Erythroblast (primary cell): Measurements from ENCODE around the gene KRT76.

ENCODE experiments used
- GATA1 ChIP-seq: IDR thresholded peaks from 2 replicates; pipeline ENCODE4 v1.6.1; 2011; ENCODE audit warnings: low read depth, mild to moderate bottlenecking, control low read depth, low read length, moderate library complexity
- POLR2A ChIP-seq: IDR thresholded peaks from 2 replicates; pipeline ENCODE4 v1.6.1; 2011; ENCODE audit warnings: mild to moderate bottlenecking, low read length

DNA sequence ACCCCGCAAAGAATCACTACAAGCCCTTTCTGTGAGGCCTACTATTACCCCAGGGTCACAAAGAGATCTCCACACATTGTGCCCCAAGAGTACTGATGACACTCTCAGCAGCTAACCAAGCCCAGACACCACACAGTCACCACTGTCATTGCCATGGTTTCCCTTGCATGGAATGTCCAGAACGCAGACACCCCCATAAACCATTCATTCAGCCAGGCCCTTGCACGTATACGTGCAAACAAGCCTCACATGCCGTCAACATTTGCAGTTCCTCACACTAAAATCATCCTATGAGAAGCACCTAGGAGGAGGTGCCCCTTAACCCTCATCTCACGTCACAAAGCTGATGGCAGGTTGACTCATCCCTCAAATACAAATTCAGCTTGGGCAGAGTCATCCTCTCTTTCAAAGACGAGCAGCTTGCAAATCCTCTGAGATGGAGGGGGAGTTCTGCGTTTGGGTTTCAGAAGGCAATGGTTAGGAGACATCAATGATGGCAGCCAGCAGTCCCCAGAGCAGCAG is 56.7 kb downstream of the KRT76 start:
- TF ChIP-seq POLR2A: no peak
- no peak for TF ChIP-seq GATA1
